IMR-90 (cell line): ENCODE data around the gene NCK1. TPM values are rescaled to one million over a fixed set of nuclear protein-coding genes. Genes with fewer than 3 reads are reported as not detected.

ENCODE experiments used
- ATAC-seq: fragments of 200-7000 bp; cut with Tn5 transposase; 2 replicates; pipeline ENCODE4 v1.9.1; 2020; ENCODE audit warnings: low read depth, mild to moderate bottlenecking, moderate library complexity
- BruUV-seq: library from RNA; stranded (reverse); fragments of 400-500 nt; replicated peaks from 2 replicates; lab custom pipeline; 2021; lab: Mats Ljungman, UMichigan
- CTCF ChIA-PET: fragments of 300-600 bp; formaldehyde crosslinking; extraction: SDS; loops from one replicate; lab custom pipeline; 2021; ENCODE audit warnings: antibody characterized with exemption; lab: Yijun Ruan, JAX
- POLR2A ChIA-PET: fragments of 300-600 bp; sonication (Branson Sonifier 250); formaldehyde crosslinking; loops from one replicate; lab custom pipeline; 2022; ENCODE audit warnings: antibody characterized with exemption; ENCODE audit not compliant: unreplicated experiment; lab: Charles Lee
- DNase-seq: peaks from one replicate; pipeline ENCODE4 v3.0.0; 2013
- H2AFZ ChIP-seq: replicated peaks from 2 replicates; pipeline ENCODE3; 2013; ENCODE audit warnings: low read length, mild to moderate bottlenecking; ENCODE audit not compliant: poor library complexity
- H2AK5ac ChIP-seq: 2 replicates; pipeline ENCODE4 v1.6.1; 2013; ENCODE audit warnings: low read depth, low read length, inconsistent platforms
- H2AK9ac ChIP-seq: replicated peaks from 2 replicates; pipeline ENCODE3; 2013; ENCODE audit warnings: mild to moderate bottlenecking, low read depth, low read length, moderate library complexity; ENCODE audit not compliant: poor library complexity
- H2BK120ac ChIP-seq: 2 replicates; pipeline ENCODE4 v1.6.1; 2013; ENCODE audit warnings: low read depth, low read length, inconsistent platforms
- H2BK15ac ChIP-seq: 3 replicates; pipeline ENCODE4 v1.6.1; 2013; ENCODE audit warnings: low read depth, low read length, inconsistent platforms
- H2BK20ac ChIP-seq: 2 replicates; pipeline ENCODE4 v1.6.1; 2013; ENCODE audit warnings: low read depth, mild to moderate bottlenecking, inconsistent platforms, low read length, moderate library complexity
- H2BK5ac ChIP-seq: 2 replicates; pipeline ENCODE4 v1.6.1; 2013; ENCODE audit warnings: mild to moderate bottlenecking, low read depth, low read length, inconsistent platforms; ENCODE audit not compliant: poor library complexity, severe bottlenecking
- H3K14ac ChIP-seq: replicated peaks from 2 replicates; pipeline ENCODE4 v1.6.1; 2013; ENCODE audit warnings: low read depth, low read length, inconsistent platforms
- H3K18ac ChIP-seq: 2 replicates; pipeline ENCODE4 v1.6.1; 2013; ENCODE audit warnings: low read depth, low read length, control low read depth
- H3K23ac ChIP-seq: 2 replicates; pipeline ENCODE4 v1.6.1; 2013; ENCODE audit warnings: low read depth, low read length, inconsistent platforms
- H3K27ac ChIP-seq: 2 replicates; pipeline ENCODE4 v1.5.1; 2013; ENCODE audit warnings: mild to moderate bottlenecking, control low read depth, low read length; ENCODE audit not compliant: insufficient read depth
- H3K27me3 ChIP-seq: 2 replicates; pipeline ENCODE4 v1.6.1; 2013; ENCODE audit warnings: low read length; ENCODE audit not compliant: control insufficient read depth, insufficient read depth
- H3K36me3 ChIP-seq: 2 replicates; pipeline ENCODE4 v1.6.1; 2013; ENCODE audit warnings: low read length, mixed read lengths; ENCODE audit not compliant: control insufficient read depth, insufficient read depth
- H3K4ac ChIP-seq: 2 replicates; pipeline ENCODE4 v1.6.1; 2013; ENCODE audit warnings: low read depth, low read length, inconsistent platforms
- H3K4me1 ChIP-seq: 2 replicates; pipeline ENCODE4 v1.6.1; 2013; ENCODE audit warnings: low read length, mixed read lengths; ENCODE audit not compliant: control insufficient read depth, insufficient read depth
- H3K4me2 ChIP-seq: 2 replicates; pipeline ENCODE4 v1.6.1; 2013; ENCODE audit warnings: low read depth, mild to moderate bottlenecking, control low read depth, low read length, moderate library complexity
- H3K4me3 ChIP-seq: 2 replicates; pipeline ENCODE4 v1.5.1; 2013; ENCODE audit warnings: low read depth, mild to moderate bottlenecking, control low read depth, low read length, moderate library complexity; ENCODE audit not compliant: insufficient read depth
- H3K56ac ChIP-seq: 2 replicates; pipeline ENCODE4 v1.6.1; 2013; ENCODE audit warnings: low read length, inconsistent platforms; ENCODE audit not compliant: insufficient read depth; ENCODE audit errors: extremely low read depth
- H3K79me1 ChIP-seq, 2 experiments: 2 replicates each; pipeline ENCODE4 v1.6.1; 2013; ENCODE audit warnings: low read length in 2 of 2, inconsistent platforms in 1 of 2, low read depth in 1 of 2
- H3K9ac ChIP-seq: 2 replicates; pipeline ENCODE4 v1.6.1; 2013; ENCODE audit warnings: low read depth, low read length, control low read depth
- H3K9me1 ChIP-seq: 2 replicates; pipeline ENCODE4 v1.6.1; 2013; ENCODE audit warnings: low read length, inconsistent platforms; ENCODE audit not compliant: insufficient read depth
- H3K9me3 ChIP-seq: 2 replicates; pipeline ENCODE4 v1.6.1; 2013; ENCODE audit warnings: low read length; ENCODE audit not compliant: control insufficient read depth, insufficient read depth
- H4K20me1 ChIP-seq: 2 replicates; pipeline ENCODE4 v1.6.1; 2013; ENCODE audit warnings: low read length, inconsistent platforms; ENCODE audit not compliant: insufficient read depth
- H4K5ac ChIP-seq: 2 replicates; pipeline ENCODE4 v1.6.1; 2013; ENCODE audit warnings: mild to moderate bottlenecking, low read depth, low read length, control low read depth
- H4K8ac ChIP-seq, 2 experiments: 2 replicates each; pipeline ENCODE4 v1.6.1; 2013; ENCODE audit warnings: low read depth in 2 of 2, low read length in 2 of 2, control low read depth in 1 of 2, inconsistent platforms in 1 of 2
- H4K91ac ChIP-seq: 2 replicates; pipeline ENCODE4 v1.6.1; 2013; ENCODE audit warnings: low read depth, low read length, inconsistent platforms; ENCODE audit not compliant: insufficient read depth
- CEBPB ChIP-seq: IDR thresholded peaks from 2 replicates; pipeline ENCODE4 v1.6.1; 2012; ENCODE audit warnings: low read depth, low read length, improper control_type of control experiment
- FOS ChIP-seq: fragments of 150-350 bp; IDR thresholded peaks from 2 replicates; pipeline ENCODE4 v1.6.1; 2016; ENCODE audit warnings: low read depth, low read length
- POLR2A ChIP-seq: IDR thresholded peaks from 2 replicates; pipeline ENCODE4 v1.6.1; 2012; ENCODE audit warnings: mild to moderate bottlenecking, low read depth, low read length
- WGBS, 2 experiments: methylation state at CpG; one replicate each; pipeline versions ENCODE4 v1.1.5 to v1.1.7; 2013; ENCODE audit warnings: missing lambda C conversion rate in 2 of 2; ENCODE audit not compliant: insufficient read length in 1 of 2; ENCODE audit errors: extremely low coverage in 2 of 2; 5-methylcytosine and 5-hydroxymethylcytosine counted together
- dilution Hi-C: fragments of 300-500 bp; cut with HindIII; formaldehyde crosslinking; loops from one replicate; pipeline ENCODE4 v1.14.3; 2018; ENCODE audit warnings: low sequenced_read_pairs; ENCODE audit not compliant: unreplicated experiment
- in situ Hi-C: fragments of 300-500 bp; cut with MboI; formaldehyde crosslinking; loops from 3 replicates; pipeline ENCODE4 v1.14.3; 2019; ENCODE audit warnings: low sequenced_read_pairs, inconsistent platforms, mixed read lengths
- intact Hi-C: fragments of 100-400 bp; cut with micrococcal nuclease; formaldehyde crosslinking; loops from 2 replicates; pipeline ENCODE4 v1.10.0; 2022
- polyA plus RNA-seq, 3 experiments: library from polyadenylated mRNA; depleted of rRNA; stranded (reverse); fragments of >200 nt; gene quantifications; 2 replicates each; pipeline ENCODE4 v1.2.3, GENCODE V29; 2012; ENCODE audit warnings: low replicate concordance in 1 of 3
- total RNA-seq: library from RNA; depleted of rRNA; stranded (reverse); fragments of >200 nt; gene quantifications from 2 replicates; pipeline ENCODE4 v1.2.3, GENCODE V29; 2012
- TF ChIP-seq, protein P1 (sequence below): conservative IDR thresholded peaks from 2 replicates; pipeline ENCODE4 v1.5.1; 2012; ENCODE audit warnings: mild to moderate bottlenecking, low read depth, low read length, improper control_type of control experiment

The NCK1 gene
- total and polyA plus RNA-seq, 2 of the 4 experiments (the other 2 are of a cell fraction), result 23.7 to 24.3 TPM

DNA sequence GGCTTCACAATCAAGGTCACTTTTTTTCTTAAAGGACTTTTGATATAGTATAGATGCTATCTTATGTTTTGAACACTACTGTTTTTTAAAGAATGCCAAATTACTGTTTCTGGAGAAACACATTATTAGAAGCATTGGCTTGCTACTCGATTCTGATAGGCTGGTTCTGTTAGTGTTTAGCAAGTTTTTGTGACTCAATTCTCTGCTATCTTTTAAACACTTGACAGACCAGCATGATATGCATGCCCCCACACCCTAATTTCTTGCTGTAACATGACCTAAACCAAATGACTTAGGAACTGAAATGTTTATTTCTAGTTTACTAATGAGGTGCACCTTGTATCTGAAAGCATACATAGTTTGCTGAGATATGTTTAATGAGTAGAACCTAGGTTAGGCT, 90.3 kb downstream of the NCK1 start:
- peak; percentile 80 for DNase-seq
- no peak overlapping the region for H3K9ac ChIP-seq

More for the DNA sequence above, 90.3 kb downstream of the NCK1 start:
- Histone ChIP-seq H2BK5ac (peak overlapping the region; percentile 69), H2AK5ac (no peak overlapping the region), H3K18ac (no peak overlapping the region; the same call in 1 of the 2 replicates), H4K5ac (no peak overlapping the region), H3K56ac (no peak overlapping the region), H3K4me3 (no peak overlapping the region), H3K4ac (no peak overlapping the region), H3K27me3 (no peaks in the 10 kb centered on the region), H2AK9ac (no peak overlapping the region), H4K20me1 (no peaks in the 10 kb centered on the region), H3K4me2 (peak overlapping the region; percentile 60; the same call in 1 of the 2 replicates), H3K79me1 (peaks cover 8 to 35% of the 10 kb centered on the region in 2 experiments), H3K27ac (no peak overlapping the region), H3K36me3 (no peaks in the 10 kb centered on the region), H2BK15ac (no peak overlapping the region), H2AFZ (no peak overlapping the region), H4K91ac (no peak overlapping the region), H2BK120ac (no peak overlapping the region), H2BK20ac (0 out of 2 replicates have a peak overlapping the region, but pooled peaks have one; percentile 39), H3K9me3 (no peaks in the 10 kb centered on the region), H4K8ac (peak overlapping the region in 1 of 2 experiments; percentile 19; a peak in 1 of 4 replicates), H3K9me1 (peaks cover 13% of the 10 kb centered on the region), H3K14ac (no peak overlapping the region), H3K4me1 (peaks cover 20% of the 10 kb centered on the region), H3K23ac (no peak overlapping the region)
- ChIA-PET CTCF (interaction anchor here (0.6 kb wide), 1 partner anchor 61 kb away, joined by 3 read pairs; no protein-coding TSS in a partner anchor), POLR2A (interaction anchor here (0.7 kb wide), 1 partner anchor 365 kb away, joined by 3 read pairs; no protein-coding TSS in a partner anchor)
- WGBS, 2 experiments, result no CpG with 5 or more reads among the region's 1 CpG
- BruUV-seq, result no TSS peak
- in situ Hi-C loops, result no loop called here
- peak; percentile 63 for ATAC-seq
- dilution Hi-C loops, result no loop called here
- TF ChIP-seq FOS (peak; percentile 37; the same call in 1 of the 2 replicates), POLR2A (no peak), CEBPB (peak; percentile 49; the same call in 1 of the 2 replicates)
- TF ChIP-seq, protein P1, sequence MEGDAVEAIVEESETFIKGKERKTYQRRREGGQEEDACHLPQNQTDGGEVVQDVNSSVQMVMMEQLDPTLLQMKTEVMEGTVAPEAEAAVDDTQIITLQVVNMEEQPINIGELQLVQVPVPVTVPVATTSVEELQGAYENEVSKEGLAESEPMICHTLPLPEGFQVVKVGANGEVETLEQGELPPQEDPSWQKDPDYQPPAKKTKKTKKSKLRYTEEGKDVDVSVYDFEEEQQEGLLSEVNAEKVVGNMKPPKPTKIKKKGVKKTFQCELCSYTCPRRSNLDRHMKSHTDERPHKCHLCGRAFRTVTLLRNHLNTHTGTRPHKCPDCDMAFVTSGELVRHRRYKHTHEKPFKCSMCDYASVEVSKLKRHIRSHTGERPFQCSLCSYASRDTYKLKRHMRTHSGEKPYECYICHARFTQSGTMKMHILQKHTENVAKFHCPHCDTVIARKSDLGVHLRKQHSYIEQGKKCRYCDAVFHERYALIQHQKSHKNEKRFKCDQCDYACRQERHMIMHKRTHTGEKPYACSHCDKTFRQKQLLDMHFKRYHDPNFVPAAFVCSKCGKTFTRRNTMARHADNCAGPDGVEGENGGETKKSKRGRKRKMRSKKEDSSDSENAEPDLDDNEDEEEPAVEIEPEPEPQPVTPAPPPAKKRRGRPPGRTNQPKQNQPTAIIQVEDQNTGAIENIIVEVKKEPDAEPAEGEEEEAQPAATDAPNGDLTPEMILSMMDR, result no peak
- intact Hi-C loops, result no loop called here
